Activated CD8-positive, alpha-beta memory T cell treated with anti-CD3 and anti-CD28 coated beads, Interleukin-2, amount 50 U/mL, for 48 hours (primary cell): ENCODE measurements around the gene ATP2B3.

ENCODE experiments used
- DNase-seq: peaks from one replicate; pipeline ENCODE4 v3.0.0-alpha.2; 2020

Gene ATP2B3

DNA sequence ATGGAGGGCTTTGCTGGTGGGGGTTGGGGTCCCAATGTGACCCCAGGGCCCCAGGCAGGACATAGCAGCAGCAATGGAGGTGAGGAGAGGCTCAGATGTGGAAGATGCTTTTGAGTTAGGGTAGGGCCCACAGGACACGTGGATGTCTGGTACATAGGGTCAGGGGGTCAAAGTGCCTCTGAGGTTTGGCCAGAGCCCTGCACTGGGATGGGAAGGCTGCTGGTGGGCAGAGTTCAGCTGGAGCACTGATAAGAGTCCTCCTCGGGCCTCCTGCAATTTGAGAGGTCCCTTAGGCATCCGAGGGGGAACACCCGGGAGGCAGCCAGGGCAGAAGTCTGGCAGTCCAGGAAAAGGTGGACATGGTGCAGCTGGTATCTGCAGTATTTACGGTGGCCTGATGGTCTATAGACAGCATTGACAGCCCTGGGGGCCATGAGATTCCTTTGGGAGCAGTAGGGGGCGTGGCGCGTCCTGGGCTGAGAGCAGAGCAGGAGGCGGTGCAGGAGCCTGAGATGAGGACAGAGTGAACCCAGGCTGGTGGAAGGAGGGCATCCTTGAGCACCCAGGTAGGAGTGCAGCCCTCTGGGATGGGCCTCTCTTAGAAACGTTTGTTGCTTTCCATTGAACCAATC is 58.9 kb downstream of the ATP2B3 start:
- no peak for DNase-seq

DNA sequence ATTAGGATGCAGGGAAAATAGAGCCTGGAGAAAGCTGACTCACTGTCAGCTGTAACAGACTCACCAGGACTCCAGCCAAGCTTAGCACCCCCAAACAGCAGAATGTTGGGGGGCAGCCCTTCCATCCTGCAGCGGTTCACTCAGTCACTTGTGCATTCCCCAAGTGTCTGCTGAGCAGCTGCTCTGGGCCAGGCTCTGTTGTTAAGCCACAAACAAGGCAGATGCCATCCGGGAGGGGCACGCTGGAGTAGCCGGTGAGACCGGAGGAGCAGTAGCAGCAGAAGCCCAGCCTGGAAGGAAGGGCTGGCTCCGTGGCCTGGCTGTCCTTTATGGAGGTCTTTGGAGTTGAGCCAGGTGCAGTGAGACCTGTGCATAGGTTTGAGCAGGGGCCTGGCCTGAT is 59.5 kb downstream of the ATP2B3 start:
- DNase-seq: no peak

DNA sequence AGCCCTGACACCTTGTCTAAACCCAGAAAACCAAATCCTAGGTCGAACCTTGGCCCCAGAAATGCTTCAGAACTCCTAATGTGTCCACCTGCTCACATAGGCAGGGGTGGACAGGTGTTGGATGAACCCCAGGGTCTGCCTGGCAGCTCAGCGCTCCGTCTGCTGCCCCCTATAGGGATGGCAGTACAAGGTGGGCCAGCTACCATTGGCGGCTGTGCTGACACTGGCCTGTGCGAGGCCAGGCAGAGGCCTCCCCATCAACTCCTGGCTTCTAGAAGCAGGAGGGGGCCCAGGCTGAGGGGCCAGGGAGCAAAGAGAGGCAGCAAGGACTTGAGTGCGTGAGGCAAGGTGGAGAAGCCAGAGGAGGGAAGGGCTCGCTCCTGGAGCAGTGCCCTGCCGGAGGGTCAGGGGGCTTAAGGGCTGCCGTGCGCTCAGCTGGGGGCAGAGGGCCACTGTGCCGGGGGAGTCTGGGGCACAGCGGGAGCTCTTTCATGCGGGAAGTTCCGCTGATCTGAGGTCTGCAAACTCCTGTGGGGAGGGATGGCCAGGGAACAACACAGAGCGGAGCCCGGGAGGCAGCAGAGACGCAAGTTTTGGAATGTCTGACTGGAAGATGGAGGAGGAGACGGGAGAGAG is 60.9 kb downstream of the ATP2B3 start:
- no peak for DNase-seq

DNA sequence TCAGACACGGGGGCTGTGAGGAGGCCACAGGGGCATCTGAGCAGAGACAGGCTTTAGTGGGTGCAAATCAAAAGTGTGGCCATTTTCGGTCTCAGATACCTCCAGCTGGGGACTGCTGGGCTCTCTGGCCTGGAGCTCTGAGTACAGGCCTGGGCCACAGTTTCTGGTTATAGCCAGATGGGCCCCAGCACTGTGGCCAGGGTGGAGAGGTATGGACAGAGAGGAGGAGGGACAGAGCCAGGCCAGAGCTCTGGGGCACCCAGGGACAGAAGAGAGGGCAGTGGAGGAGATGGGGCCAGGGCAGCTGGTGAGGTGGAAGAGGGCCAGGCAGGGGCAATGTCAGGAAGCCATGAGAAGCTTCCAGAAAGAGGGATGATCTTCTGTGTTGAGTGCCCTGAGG is 61.4 kb downstream of the ATP2B3 start:
- DNase-seq: no peak

DNA sequence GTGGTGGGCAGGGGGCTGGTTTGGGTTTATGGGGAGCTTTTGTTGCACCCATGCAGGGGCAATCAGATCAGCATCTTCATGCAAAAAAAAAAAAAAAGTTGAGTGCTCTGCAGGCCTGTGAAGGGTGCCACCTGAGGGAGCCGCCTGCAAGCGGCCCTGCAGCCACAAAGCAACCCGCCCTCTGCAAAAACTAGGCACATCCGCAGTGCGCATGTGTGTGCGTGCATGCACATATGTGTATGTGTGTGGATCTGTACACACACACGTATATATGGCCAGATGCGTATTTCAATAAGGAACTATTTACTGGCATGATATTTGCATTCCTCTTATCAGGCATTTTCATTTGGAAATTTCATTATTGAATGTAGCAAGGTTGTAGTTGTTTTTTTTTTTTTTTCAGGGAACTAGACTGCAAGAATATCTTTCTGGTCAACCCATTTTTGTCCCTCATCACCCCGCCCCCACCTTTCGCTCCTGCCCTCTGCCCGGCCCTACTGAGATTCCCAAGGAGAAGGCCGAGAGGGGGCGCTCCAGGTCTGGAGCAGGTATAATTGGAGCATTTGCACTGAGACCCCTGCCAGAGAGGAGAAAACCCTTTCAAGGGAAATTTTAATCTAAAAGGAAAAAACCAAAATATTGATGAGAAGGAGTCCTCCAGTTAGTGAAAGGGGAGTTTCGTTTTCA is 63.4 kb downstream of the ATP2B3 start:
- no peak for DNase-seq

DNA sequence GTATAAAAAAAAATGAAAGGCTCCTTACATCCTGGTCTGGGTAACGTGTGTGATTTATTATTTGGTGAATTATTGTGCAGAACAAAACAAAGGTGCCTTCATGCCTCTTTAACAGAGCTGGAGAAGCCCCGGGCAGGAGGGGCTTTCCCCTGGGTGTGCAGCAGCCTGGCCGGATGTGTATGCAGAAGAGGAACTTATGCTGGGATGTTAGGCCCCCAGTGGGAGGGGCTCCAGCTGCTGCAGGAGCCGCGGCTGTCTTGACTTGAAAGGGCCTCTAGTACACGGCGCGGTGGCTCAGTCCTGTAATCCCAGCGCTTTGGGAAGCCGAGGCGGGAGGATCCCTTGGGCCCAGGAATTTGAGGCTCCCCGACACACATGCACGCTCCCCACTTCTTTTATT is 65.5 kb downstream of the ATP2B3 start:
- DNase-seq: peak; percentile 69

DNA sequence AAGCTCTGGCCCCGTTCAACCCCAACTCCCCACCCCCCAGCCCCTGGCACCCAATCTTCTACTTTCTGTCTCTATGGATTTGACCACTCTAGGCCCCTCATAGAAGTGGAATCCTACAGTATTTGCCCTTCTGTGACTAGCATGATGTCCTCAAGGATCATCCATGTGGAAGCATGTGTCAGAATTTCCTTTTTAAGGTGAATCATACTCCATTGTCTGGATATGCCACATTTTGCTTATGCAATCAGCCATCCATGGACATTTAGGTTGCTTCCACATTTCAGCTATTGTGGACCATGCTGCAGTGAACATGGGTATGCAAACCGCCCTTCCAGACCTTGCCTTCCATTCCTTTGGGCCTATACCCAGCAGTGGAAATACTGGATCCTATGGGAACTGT is 66.0 kb downstream of the ATP2B3 start:
- no peak for DNase-seq

DNA sequence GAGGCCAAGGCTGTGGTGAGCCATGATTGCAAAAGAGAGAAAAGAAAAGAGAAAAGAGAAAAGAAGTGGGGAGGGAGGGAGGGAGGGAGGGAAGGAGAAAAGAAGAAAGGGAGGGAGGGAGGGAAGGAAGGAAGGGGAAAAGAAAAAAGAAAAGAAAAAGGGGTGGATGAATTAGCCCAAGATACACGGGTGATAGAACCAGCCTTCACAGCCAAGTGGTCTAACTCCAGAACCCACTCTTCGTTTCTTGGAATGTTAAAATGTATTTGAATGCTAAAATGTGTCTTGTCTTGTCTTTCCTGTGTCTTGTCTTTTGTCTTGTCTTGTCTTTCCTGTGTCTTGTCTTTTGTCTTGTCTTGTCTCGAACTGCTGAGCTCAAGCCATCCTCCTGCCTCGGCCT is 68.4 kb downstream of the ATP2B3 start:
- no peak for DNase-seq

DNA sequence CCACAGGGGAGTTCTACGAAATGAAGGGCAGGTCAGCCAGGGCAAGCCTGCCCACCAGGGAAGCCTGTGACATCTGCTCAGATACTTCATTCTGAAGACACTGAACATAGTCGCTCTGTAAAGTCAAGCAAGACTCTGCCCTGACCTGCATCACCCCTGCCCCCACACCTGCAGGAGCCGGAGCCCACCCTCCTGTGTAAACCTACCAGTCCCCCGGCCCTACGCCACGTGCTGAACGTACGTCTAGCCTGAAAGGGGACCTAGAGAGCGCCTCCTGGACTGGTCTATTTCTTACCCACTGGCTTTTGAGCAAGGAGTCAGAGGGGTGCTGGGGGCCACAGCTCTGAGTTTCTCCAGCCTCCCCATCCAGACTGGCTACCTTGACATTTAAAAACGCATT is 69.9 kb downstream of the ATP2B3 start:
- DNase-seq: no peak

DNA sequence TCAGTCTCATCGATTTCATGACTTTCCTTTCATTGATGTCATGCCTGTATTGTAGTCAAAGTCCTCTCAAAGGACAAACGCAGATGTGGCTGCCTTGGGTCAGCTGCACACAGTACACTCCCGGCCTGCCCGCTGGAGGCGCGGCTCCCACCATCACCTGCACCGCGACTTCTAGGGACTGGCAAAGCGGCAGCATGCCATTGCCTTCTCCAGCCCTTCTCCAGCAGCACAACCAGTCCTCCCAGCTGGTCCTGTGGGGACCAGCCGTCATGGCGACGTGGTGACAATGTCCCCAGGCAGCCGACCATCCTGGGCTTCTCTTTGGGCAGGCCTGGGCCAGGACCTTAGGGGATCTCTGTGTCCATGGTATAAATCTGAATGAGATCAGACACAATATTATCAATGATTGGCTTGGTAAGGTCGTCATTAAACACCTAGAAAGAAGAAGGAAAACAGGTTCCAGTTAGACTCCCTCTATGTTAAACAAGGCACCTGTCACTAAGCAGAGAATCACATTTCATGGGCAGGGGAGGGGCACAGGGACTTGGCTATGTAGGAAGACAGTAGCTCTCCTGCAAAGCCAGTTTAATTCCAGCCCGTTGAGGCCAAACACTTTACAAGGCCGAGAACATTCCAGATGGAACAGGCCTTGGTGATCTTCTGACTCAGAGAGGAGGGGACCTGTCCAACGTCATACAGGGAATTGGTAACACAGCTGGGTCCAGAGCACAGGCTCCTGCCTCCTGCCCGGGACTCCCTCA is 70.8 kb downstream of the ATP2B3 start:
- no peak for DNase-seq

DNA sequence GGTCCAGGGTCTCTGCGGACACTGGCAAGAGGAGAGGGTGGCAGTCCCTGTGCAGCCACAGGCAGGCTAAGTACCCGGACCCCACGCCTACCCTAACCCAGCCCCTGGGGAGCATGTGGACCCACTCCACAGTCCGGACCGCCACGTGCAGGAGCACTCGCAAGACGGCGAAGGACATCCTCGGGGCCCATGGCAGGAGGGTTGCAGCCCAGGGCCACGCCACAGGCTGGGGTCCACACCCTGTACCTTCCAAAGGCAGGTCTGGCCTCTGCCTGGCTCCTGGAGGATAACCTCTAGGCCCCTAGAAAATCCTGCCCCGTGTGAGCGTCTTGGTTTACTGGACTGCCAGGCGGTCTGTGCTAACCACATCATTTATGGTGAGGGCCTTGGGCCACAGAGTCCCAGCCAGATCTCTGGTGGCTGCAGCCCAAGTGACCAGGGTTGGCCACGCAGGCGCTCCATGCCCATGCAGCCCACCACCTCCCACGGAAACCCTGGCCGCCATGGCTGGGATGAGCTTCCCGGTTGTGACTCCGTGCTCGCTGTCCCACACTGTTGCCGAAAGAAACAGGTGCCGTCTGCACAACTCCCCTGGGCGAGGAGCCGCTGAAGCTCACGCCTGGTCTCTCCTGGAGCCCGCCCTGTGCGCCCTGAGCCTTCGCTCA is 71.5 kb downstream of the ATP2B3 start:
- no peak for DNase-seq

DNA sequence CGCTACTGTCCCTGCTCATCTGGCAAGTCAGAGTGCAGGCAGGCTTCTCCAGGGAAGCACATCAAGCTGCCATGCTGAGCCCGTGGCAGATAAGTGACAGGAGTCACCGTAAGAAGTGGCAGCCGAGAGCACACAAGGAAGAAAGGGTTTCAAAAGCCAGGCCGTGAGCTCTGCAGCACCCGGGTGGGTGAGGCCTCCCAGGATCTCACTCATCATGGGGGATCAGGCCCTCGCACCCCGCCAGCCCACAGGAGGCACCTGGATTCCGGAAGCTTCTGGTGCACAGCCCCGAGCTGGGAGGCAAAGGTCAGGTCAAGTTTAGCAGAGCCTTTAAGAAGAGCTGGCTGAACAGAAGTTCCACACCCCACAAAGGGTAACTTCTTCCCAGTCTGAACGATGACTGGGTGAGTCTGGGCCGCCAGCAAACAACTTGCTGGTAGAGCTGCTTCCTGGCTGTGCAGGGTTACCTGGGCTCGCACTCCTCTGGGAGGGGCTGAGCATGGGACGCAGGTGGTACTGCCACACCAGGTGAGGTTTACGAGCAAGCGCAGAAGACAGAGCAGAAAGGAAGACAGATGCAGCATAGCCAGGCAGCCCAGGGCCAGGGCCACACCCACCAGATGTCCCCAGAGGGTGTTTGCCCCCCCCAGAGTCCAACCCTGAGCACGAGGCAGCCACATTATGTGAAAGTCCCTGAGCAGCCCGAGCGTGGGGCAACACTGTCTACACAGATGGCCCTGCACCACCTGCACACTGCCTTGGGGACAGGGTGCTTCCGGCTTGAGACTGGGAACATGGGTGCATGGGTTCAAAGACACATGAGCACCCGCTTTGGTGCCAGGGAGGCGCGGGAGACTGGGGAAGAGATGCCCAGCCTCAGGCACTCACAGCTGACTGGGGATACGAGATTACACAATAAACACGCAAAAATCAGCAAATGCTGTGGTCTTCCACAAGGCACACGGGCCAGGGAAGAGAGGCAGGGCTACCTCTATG is 73.8 kb downstream of the ATP2B3 start:
- no peak for DNase-seq

DNA sequence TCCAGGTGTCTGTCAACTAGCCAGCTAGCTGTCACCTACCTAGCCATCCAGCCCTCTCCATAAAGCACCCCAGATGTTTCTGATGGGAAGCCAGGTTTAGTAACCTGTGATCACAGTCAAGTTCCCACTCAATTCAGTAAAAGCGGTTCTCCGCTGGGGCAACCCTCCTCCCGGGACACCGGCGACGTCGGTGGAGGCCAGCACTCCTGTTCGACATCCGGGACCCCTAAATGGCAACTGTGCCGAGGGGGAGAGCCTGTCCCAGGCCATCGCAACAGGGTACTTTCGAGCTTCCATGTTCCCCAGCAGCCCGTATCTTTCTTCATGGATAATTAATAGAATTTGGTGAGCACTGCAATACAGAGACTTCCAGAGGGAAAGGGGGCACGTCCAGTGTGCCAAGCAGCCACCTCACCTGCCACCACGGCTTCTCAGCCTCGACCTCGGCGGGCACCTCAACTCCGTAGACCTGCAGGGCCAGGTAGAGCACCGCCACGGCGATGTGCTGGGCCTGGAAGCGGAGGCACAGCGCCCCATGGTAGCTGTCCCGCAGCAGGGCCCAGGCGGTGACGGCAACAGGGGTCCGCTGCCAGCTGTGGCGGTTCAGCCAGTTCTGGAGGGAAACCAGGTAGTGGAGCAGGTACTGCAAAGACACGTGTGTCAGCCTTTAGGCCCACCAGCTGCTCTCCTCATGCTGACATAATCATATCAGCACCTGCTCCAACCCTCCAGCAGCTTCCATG is 74.8 kb downstream of the ATP2B3 start:
- no peak for DNase-seq

DNA sequence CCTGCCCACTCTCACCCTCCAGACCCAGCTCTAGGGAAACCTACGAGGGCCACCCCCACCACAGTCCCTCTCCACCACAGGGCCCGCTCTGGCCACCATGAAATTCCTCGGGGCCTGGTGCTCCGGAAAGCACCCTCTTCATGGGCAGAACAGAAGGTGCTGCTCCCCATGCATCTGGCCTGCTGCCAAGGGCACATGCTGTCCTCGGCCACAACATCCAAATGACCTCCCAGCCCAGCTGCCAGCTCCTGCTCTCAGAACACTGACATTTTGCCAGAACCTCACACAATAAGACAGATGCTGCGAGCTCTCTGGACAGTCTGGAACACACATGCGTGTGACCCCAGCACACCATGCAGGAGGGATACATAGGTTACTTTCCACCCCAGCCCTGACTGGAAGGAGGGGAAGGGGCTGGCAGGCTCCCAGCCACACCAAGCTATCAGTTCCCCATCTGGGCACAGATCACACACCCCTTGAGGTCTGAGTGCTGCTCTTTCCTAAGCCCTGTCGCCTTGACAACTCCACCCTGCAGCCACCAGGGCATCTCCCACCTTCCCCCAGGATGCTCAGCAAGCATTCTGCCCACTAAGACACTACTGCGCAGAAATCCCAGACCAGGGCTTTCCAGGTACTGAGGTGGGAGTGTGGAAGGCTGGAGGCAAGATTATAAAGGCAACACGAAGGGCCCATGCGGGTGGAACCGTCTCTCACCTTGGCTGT is 75.7 kb downstream of the ATP2B3 start:
- DNase-seq: no peak

DNA sequence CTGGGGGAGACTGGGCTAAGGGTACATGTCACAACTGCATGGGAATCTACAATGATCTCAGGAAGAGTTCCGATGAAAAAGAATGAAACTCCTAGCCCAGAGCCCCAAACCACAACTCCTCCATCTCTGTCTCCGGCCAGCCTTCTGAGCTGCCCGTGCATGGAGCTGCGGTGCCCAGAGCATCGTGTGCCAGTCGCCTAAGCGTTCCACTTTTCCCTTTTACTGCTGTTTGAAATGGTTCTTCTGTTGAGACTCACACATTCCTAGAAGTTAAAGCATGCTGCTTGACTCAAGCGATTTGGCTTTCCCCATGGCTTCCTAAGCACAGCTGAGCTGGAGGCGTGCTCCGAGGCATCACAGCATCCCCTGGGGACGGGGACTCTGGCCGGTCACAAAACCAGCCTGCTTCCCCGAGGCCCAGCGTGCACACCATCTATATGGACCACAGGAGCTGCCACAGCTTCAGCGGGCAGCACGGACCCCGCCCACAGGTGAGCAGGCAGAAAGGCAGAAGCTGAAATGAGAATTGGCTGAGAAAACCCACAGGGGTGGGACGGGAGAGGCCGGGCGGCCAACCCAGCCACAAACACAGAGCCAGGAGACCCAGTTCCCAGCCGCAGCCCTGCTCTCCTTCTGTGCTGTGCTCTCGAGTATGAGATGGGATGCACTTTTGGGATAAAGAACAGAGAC is 76.5 kb downstream of the ATP2B3 start:
- DNase-seq: no peak

DNA sequence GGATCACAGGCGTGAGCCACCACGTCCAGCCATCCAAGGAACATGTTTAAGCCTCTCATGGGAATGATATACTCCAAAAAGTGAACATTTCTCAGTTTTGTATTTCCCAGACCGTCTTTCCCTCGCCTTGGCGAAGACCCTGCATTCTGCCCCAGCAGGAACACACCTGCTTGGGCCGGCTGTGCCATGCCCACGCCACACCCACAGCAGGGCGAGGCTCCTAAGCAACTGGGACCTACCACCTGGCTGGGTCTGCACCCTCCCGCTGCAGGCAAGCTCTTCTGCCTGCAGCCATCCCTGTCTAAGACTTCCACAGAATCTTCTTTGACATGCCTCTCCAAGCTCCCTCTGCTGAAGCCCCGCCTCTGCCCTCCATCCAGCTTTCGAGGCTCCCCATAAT is 77.9 kb downstream of the ATP2B3 start:
- no peak for DNase-seq

DNA sequence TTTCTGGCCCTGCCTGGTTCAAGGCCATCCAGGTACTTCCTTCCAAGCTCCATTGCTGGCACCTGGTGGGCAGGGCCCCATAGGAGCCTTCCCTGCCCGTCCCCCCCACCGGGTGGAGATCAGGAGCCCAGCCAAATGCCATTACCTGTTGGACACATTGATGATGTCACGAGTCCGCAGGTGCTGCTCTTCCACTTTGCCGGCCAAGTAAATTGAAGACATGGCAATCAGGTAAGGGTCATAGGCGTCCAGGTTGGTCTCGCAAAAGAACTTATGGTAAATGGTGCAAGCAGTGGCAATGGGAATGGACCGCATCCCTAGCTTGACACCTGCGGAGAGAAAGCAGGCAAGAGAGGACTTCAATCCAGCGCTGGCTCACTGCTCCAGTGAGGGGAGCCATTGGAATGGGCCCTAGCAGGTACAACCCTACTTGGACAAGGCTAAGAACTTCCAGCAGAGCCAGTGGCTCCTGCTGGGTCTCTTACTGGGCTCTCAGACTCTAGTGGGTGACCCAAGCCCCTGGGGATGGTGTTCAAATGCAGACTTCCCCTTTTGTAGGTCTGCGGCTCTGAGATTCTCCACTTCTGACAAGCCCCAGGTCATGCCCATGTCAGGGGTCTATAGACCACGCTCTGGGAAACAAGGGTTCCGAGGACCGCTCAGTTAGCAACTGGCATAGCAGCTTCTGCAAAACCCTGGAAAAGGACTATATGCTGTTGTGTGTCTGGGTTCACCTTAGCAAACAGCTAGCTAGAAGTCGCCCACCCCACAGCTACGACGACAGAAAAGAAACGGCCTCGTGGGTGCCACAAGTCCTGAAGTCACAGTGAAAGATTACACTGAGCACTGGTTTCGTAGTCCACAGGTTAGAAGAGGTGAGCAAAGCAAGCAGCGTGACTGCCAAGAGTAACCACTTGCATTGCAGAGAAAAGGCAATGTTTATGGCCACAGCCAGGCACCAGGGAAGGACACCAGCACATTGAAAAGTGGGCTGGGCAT is 78.7 kb downstream of the ATP2B3 start:
- DNase-seq: no peak

DNA sequence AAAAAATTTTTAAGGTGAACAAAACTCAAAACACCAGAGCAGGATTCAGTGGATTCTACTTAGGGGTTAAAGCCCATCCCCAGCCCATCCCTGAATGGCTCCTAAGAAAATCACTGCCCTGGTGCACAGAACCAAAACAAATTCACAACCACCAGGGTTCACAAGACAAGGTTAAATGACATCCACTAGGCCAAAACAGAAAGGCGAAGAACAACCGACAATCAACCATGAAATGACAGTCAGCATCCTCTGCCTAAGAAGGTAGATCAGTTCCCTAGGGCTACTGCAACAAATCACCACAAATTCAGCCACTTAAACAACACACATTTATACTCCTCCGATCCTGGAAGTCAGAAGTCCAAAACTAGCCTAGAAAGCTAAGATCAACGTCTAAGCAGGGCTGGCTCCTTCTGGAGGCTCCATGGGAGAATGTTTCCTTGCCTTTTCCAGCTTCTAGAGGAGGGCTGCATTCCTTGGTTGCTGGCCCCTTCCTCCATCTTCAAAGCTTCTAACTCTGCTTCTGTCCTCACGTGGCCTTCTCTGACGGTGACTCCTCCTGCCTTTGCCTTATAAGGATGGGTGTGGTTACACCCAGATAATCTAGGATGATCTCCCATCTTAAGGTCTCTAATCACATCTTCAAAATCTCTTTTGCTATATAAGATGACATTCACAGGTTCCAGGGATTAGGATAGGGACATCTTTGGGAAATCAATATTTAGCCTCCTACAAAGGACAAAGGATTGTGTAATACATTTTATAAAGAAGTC is 79.7 kb downstream of the ATP2B3 start:
- DNase-seq: no peak
